Keratinocyte (primary cell): ENCODE results near the gene NFATC1.

Source experiments
- EZH2 ChIP-seq: IDR thresholded peaks from one replicate; pipeline ENCODE4 v1.6.1; 2012; ENCODE audit warnings: inconsistent platforms, mild to moderate bottlenecking, low read length, moderate library complexity
- TF ChIP-seq, protein P1 (sequence below), 3 experiments: IDR thresholded peaks in 1 of 3; conservative IDR thresholded peaks in 1 of 3; optimal IDR thresholded peaks in 1 of 3; 2 replicates in 2 of 3; 3 replicates in 1 of 3; pipeline versions ENCODE3 to v1.5.1; 2011; ENCODE audit warnings: low read length in 3 of 3, mild to moderate bottlenecking in 3 of 3, moderate library complexity in 2 of 3, control low read depth in 1 of 3, inconsistent platforms in 1 of 3; ENCODE audit not compliant: insufficient read depth in 2 of 3; ENCODE audit errors: extremely low read depth in 1 of 3

DNA sequence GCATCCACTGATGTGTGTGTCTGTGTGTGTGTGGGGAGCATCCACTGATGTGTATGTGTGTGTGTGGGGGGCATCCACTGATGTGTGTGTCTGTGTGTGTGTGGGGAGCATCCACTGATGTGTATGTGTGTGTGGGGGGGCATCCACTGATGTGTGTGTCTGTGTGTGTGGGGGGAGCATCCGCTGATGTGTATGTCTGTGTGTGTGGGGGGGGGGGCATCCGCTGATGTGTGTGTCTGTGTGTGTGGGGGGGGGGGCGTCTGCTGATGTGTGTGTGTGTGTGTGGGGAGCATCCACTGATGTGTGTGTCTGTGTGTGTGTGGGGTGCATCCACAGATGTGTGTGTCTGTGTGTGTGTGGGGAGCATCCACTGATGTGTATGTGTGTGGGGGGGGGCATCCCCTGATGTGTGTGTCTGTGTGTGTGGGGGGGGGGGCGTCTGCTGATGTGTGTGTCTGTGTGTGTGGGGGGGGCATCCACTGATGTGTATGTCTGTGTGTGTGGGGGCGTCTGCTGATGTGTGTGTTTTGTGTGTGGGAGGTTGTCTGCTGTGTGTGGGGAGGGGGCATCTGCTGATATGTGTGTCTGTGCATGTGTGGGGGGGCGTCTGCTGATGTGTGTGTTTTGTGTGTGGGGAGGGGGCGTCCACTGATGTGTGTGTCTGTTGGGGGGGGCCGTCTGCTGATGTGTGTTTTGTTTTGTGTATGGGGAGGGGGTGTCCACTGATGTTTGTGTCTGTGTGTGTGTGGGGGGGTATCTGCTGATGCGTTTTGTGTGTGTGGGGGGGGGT is 125.9 kb downstream of the NFATC1 start:
- TF ChIP-seq, protein P1, sequence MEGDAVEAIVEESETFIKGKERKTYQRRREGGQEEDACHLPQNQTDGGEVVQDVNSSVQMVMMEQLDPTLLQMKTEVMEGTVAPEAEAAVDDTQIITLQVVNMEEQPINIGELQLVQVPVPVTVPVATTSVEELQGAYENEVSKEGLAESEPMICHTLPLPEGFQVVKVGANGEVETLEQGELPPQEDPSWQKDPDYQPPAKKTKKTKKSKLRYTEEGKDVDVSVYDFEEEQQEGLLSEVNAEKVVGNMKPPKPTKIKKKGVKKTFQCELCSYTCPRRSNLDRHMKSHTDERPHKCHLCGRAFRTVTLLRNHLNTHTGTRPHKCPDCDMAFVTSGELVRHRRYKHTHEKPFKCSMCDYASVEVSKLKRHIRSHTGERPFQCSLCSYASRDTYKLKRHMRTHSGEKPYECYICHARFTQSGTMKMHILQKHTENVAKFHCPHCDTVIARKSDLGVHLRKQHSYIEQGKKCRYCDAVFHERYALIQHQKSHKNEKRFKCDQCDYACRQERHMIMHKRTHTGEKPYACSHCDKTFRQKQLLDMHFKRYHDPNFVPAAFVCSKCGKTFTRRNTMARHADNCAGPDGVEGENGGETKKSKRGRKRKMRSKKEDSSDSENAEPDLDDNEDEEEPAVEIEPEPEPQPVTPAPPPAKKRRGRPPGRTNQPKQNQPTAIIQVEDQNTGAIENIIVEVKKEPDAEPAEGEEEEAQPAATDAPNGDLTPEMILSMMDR (optimal IDR thresholded peaks at IDR 0.05 in 1 of 3, IDR thresholded peaks at IDR 0.05 in 1 of 3, conservative IDR thresholded peaks at IDR 0.05 in 1 of 3; ENCODE audit: extremely low read depth in 1 of 3, insufficient read depth in 2 of 3, low read length in 3 of 3) = no peak
- no peak for TF ChIP-seq EZH2
